Mesenteric fat pad (tissue), 1 donor: Measurements from ENCODE around the gene P3H1. TPM values are rescaled to one million over a fixed set of nuclear protein-coding genes. Genes with fewer than 3 reads are reported as not detected.
"Not testable (repeated sequence)": the region's sequence is repeated elsewhere in the genome, so short reads cannot be mapped to it uniquely, and the experiment has no call there.

ENCODE experiments used
- DNase-seq: peaks from one replicate; pipeline ENCODE4 v3.0.0-alpha.2; 2020; ENCODE audit warnings: low spot score
- total RNA-seq: library from RNA; stranded (reverse); fragmentation: NEBNext Ultra II Directional; extraction: Animal tissue kit (Norgen Biotek cat#: 25700); gene quantifications from one replicate; pipeline ENCODE4 v1.2.1, GENCODE V29; 2021
- donor health status: DM: yes; HTN: yes; CAD: no.

Gene P3H1
- total RNA-seq, 1 donor from 2014 or later, result 29.5 TPM

DNA sequence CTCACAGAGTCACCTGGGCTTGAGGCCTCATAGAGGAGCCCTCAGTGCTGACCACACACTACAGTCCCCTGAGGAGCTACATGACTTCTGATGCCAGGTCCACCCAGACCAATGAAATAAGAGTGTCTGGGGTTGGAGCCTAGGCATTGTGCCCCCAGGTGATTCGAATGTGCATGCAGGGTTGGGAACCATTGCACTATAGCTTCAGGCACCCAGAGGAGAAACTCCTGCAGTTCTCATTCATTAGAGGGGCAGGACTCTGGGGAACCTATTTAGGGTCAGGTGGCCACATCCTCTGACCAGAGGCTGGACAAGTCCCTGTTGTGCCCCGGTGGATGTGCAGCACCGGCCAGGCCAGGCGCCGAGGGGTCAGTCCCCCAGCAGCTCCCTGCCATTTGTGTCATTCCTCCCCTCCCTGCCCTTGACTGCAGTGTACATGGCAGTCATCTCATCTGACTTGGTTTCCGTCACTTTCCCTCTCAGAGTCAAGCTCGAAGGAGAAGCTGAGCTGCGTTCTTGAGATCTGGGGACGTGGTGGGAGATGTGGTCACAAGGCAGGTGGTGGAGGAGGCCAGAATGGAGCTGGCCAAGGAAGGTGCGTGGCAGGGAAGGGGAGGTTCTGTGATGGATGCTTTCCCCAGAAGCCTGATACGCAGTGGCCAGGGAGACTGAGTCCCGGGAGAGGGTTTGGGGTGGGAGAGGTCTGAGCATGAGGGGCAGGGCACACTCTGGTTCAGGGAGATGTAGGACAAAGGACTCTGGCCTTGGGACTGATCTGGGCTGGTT, 33.2 kb downstream of the P3H1 start:
- DNase-seq, result peak; percentile 30

DNA sequence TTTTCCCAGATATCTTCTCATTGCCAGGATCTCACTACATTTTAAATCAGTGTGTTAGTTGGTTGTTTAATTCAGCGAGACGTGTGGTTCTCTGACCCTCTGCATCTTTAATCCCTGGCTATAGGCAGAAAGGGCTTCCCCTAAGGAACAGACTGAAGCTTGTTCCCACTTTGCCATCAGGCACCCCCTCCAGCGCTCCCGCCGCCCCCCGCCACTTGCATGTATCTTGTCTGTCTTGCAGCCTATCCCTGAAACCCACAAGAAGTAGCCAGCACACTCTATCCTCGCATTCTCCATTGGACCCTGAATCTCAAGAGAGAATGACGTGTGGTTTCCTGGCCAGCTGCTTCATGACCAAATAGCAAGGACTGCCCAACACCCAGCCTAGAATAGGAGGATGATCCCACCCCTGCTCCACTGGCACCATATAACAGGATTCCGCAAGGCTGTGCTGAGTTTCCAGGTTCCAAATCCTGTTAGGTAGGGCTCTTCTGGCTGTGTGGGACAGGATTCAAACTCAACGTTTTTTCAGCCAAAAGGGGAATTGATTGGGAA, 34.6 kb downstream of the P3H1 start:
- DNase-seq, result peak; percentile 59

DNA sequence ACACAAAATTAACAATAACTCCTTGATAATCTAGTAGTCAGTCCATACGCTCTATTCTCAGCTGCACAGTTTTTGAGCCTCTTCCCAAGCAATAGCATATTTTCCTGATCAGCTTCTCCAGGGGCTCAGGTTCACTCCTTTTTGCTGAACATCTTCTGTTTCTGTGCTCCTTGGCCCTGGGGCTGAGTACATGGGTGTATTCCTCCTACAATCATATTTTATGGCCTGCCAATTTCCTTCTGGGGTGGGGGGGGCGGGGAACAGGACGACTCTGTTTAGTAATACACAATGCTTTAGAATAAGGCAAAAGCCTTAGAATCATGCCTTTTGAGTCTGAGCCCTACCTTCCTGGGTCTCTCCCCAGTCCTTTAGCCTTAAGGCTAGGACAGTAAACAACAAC, 35.2 kb downstream of the P3H1 start:
- DNase-seq, result no peak

DNA sequence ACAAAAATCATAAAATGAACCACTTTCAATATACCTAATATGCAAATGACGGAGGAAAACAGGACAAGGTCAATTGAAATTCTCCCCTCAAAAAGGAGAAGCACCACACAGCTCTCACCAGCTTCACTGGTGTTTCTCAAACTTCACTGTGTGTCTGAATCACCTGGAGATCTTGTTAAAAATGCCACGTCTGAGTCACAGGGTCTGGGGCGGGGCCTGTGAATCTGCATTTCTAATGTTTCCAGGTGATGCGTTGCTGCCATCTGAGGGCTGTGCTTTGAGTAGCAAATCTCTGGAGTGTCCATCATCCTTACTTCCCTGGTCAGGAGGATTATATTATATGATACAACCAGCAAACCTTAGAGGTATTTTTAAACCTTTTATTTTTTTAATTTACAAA, 35.8 kb downstream of the P3H1 start:
- no peak for DNase-seq

DNA sequence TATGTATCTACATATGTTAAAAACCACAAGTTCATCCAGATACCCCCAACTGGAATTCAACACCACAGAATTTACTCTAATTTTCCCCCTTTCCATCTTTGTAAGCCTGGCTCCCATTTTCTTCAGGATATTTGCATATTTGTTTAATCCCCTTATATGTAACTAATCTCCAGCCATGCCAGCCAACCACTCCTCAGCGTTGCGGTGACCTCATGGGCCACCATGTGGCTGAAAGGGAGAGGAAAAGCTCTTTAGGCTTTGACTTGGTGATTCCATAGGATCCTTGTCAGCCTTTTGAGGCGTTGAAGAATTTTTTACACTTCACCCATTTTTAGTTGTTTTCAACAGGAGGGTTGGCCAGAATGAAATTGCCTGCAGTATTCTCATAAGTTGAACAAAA, 36.8 kb downstream of the P3H1 start:
- DNase-seq, result no peak

DNA sequence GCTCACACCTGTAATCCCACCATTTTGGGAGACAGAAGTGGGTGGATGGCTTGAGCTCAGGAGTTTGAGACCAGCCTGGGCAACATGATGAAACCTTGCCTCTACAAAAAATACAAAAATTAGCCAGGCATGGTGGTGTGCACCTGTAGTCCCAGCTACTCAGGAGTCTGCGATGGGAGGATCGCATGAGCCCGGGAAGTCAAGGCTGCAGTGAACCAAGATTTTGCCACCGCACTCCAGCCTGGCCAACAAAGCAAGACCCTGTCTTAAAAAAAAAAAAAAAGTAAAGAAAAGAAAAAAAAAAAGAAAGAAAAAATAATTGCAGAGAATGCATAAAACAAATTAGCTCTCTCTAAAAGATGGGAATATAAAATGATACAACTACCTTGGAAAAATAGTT, 41.0 kb downstream of the P3H1 start:
- DNase-seq, result peak; percentile 14

DNA sequence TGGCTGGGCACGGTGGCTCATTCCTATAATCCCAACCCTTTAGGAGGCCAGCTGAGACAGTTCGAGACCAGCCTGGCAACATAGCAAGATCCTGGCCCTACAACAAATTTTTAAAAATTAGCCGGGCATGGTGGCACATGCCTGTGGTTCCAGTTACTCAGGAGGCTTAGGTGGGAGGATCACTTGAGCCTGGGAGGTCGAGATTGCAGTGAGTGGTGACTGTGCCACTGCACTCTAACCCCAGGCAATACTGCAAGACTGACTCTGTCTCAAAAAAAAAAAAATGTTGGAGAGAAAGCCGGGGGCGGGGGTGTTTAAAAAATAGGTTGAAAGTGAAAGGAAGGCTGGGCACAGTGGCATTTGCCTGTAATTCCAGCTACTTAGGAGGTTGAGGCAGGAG, 43.3 kb downstream of the P3H1 start:
- DNase-seq, result peak; percentile 33

DNA sequence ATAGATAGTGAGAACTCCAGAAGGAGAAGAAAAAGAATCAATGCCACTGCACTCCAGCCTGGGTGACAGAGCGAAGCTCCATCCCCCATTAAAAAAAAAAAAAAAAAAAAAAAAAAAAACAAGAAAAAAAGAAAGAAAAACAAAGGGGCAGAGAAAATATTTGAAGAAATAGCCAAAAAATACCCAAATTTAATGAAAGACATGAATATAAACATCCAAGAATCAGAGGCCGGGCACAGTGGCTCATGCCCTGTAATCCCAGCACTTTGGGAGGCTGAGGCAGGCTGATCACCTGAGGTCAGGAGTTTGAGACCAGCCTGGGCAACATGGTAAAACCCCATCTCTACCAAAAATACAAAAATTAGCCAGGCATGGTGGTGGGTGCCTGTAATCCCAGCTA, 44.4 kb downstream of the P3H1 start:
- DNase-seq, result not testable (repeated sequence)

DNA sequence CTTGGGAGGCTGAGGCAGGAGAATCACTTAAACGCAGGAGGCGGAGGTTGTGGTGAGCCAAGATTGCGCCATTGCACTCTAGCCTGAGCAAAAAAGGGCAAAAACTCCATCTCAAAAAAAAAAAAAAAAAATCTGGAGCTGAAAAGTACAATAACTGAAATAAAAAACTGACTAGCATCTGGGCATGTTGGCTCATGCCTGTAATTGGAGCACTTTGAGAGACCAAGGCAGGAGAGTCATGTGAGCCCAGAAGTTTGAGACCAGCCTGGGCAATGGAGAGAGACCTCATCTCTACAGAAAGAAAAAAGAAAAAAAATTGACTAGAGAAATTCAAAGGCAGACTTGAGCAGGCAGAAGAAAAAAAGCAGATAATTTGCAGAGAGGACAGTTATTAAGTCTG, 44.9 kb downstream of the P3H1 start:
- no peak for DNase-seq

DNA sequence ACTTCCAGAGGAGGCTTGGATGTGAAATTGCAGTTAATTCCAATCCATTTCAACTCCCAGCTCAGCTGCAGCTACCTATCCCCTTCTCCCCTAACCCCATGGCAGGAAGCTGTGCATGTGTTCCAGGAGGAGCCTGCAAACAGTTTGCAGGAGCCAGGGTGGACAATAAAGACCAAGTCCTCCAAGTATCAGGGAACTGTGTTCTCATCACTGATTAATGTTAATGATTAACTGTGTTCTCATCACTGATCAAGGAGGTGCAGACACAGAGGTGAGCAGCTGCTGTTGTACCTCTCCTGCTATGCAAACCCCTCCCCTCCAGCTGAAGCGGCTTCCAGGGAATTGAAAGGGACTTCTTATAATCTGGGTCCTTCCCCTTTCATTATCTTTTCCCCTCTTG, 46.0 kb downstream of the P3H1 start:
- DNase-seq, result no peak

DNA sequence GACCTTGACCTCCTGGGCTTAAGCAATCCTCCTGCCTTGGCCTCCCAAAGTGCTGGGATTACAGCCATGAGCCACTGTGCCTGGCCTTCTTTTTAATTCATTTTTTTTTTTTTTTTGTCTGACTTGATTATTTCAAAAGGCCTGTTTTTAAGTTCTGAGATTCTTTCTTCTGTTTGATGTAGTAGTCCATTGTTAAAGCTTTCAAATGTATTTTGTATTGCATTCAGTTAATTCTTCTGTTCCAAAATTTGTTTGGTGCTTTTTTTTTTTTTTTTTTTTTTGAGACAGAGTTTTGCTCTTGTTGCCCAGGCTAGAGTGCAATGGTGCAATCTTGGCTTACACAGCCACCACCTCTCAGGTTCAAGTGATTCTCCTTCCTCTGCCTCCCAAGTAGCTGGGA, 52.4 kb downstream of the P3H1 start:
- not testable (repeated sequence) for DNase-seq

DNA sequence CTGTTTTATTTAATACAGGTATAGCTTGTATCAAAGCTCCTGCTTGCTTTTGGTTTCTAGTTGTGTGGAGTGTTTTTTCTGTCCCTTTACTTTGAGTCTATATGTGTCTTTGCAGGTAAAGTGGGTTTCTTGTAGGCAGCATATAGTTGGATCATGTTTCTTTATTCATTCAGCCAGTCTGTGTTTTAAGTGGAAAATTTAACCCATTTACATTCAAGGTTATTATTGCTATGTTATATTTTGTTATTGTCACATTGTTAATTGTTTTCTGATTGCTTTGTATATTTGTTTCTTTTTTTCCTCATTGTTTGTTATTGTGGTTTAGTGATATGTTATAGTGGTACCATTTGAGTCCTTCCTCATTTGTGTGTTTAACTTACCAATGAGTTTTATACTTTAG, 53.5 kb downstream of the P3H1 start:
- no peak for DNase-seq

DNA sequence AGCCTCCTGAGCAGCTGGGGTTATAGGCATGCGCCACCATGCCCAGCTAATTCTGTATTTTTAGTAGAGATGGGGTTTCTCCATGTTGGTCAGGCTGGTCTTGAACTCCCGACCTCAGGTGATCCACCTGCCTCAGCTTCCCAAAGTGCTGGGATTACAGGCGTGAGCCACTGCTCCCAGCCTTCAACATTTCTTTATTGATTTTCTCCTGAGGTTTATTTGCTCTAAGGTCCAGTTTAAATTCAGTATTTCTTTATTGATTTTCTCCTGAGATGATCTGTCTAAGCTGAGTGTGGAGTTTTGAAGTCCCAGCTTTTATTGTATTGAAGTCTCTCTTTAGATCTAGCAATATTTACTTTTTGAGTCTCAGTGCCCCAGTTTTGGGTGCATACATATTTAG, 54.0 kb downstream of the P3H1 start:
- not testable (repeated sequence) for DNase-seq

DNA sequence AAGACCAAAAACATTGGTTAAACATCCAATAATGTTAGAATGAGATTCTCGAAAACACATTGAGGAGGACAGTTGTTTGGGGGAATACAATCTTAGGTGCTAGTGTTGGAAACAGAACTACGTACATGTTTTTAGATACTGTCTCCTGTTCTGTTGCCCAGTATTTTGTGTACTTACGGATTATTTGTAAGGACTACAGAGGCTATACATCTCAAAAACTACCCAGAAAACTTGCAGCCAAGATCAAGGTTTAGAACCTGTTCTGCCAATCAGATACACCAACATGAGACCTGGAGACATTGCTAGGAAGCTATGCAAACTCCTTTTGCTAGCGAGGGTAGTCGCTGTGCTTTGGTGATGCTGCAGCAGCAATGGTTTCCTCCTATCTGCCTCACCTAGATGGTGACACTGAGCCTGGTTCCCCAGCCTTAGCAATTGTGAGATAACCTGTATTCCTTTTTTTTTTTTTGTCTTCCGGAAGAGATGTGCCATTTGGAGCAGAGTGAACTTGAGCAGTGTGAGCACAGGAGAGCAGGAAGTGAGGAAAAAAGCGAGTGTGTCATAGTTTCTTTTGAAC, 62.9 kb downstream of the P3H1 start:
- no peak for DNase-seq

DNA sequence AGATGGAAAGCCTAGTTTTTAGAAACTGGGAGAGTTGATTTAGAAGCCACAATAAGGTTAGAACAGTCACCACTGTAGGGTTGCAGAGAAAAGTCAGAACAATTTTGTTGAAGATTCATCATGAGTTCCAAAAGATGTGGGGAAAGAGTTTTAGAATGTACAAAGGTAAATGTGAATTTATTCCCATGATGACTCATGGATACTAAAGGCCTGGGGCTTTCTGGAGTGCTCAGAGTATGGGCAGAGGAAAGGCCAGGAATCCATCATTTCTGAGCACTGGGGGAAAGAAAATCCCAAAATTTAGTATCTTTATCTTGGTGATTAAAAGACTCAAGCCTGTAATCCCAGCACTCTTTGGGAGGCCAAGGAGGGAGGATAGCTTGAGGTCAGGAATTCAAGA, 66.8 kb downstream of the P3H1 start:
- no peak for DNase-seq

DNA sequence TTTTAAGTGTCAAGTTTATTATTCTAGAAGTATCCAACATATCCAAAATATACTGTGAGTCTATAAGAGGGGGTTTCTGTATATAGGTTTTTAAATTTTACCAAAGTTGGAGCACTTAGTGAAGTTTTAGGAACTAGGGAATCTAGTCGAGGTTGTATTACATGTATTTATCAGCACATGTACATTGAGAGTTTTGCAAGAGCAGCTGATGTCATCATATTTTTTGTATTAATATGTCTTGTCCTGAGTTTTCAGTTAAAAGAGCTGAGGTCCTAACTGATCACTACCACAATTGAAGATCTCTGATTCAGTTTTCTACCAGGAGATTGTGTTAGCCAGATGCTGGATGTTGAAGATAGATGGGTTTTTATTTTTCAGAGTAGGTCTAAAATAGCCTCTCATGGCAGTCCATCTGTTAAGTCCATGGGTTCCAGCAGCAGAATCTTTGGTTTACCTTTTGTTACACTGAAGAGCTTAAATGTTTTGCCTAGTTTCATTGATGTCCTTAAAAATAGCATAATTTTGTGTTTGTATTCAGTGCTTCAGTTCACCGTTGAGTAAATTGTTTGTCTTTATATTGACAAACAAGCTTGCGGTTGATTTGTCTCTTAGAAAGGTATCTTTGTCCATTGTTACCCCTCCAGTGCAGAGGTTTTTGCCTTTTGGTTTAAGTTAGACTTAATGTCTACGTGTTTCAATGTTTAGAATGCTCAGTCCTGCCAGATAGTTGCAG, 68.6 kb downstream of the P3H1 start:
- DNase-seq, result no peak

Other genes with a start within 250 kb of the P3H1 start
- gene PPIH, start 108.6 kb downstream of the P3H1 start, total RNA-seq, result 20.8 TPM
- gene YBX1, start 84.6 kb downstream of the P3H1 start, total RNA-seq, result 677 TPM
- gene CLDN19, start 26.8 kb downstream of the P3H1 start, total RNA-seq, result not detected
- 4.3 TPM for gene C1orf50, start 221 bp upstream of the P3H1 start, total RNA-seq
- gene TMEM269, start 18.0 kb upstream of the P3H1 start, total RNA-seq, result not detected
- 7.3 TPM for gene ERMAP, start 50.1 kb upstream of the P3H1 start, total RNA-seq
- 19.1 TPM for gene SVBP, start 50.4 kb upstream of the P3H1 start, total RNA-seq
- 4.7 TPM for gene ZNF691, start 79.6 kb upstream of the P3H1 start, total RNA-seq
- 16.3 TPM for gene SLC2A1, start 191.8 kb upstream of the P3H1 start, total RNA-seq